Liver (tissue), 9 donors: ENCODE data around the gene CDK10. TPM values are rescaled to one million over a fixed set of nuclear protein-coding genes. Genes with fewer than 3 reads are reported as not detected.
"Not testable (repeated sequence)": the region's sequence is repeated elsewhere in the genome, so short reads cannot be mapped to it uniquely, and the experiment has no call there.

Experiments used
- DNase-seq: peaks from one replicate; pipeline ENCODE4 v3.0.0-alpha.2; 2017; ENCODE audit warnings: low spot score
- H3K27ac ChIP-seq, 2 donors: one replicate each; pipeline ENCODE4 v1.7.0; 2013; ENCODE audit warnings: inconsistent platforms in 2 of 2, low read length in 2 of 2, control low read depth in 1 of 2, low read depth in 1 of 2, mild to moderate bottlenecking in 1 of 2
- H3K27me3 ChIP-seq, 4 donors: one replicate each; pipeline versions ENCODE4 v1.6.1 to v1.7.0; 2013; ENCODE audit warnings: low read length in 3 of 4, inconsistent platforms in 1 of 4, mild to moderate bottlenecking in 1 of 4, moderate library complexity in 1 of 4; ENCODE audit not compliant: control insufficient read depth in 4 of 4, insufficient read depth in 4 of 4
- H3K36me3 ChIP-seq, 4 donors: one replicate each; pipeline versions ENCODE4 v1.6.1 to v1.7.0; 2013; ENCODE audit warnings: low read length in 3 of 4, mild to moderate bottlenecking in 3 of 4, low read depth in 1 of 4, moderate library complexity in 1 of 4; ENCODE audit not compliant: control insufficient read depth in 4 of 4, insufficient read depth in 3 of 4
- H3K4me1 ChIP-seq, 4 donors: one replicate each; pipeline versions ENCODE4 v1.6.1 to v1.7.0; 2013; ENCODE audit warnings: low read length in 3 of 4, mild to moderate bottlenecking in 3 of 4, moderate library complexity in 1 of 4; ENCODE audit not compliant: control insufficient read depth in 4 of 4, insufficient read depth in 4 of 4
- H3K4me3 ChIP-seq, 3 donors: one replicate each; pipeline versions ENCODE4 v1.6.1 to v1.7.0; 2013; ENCODE audit warnings: low read length in 3 of 3, control low read depth in 1 of 3, low read depth in 1 of 3, mild to moderate bottlenecking in 1 of 3
- H3K9ac ChIP-seq, 2 donors: one replicate each; pipeline ENCODE4 v1.7.0; 2013; ENCODE audit warnings: low read length in 2 of 2, mild to moderate bottlenecking in 2 of 2, moderate library complexity in 2 of 2, control low read depth in 1 of 2, low read depth in 1 of 2
- H3K9me3 ChIP-seq, 4 donors: one replicate each; pipeline versions ENCODE4 v1.6.1 to v1.7.0; 2013; ENCODE audit warnings: low read length in 3 of 4; ENCODE audit not compliant: control insufficient read depth in 4 of 4
- ATF3 ChIP-seq: IDR thresholded peaks from 2 replicates; pipeline ENCODE4 v1.6.1; 2016; ENCODE audit warnings: antibody characterized with exemption
- CTCF ChIP-seq: fragments of 150-350 bp; IDR thresholded peaks from 2 replicates; pipeline ENCODE4 v1.5.1; 2017; ENCODE audit warnings: improper control_type of control experiment, low read depth, low read length; ENCODE audit not compliant: missing input control
- EGR1 ChIP-seq, 2 donors: IDR thresholded peaks; 2 replicates each; pipeline ENCODE4 v1.6.1; 2016 to 2018; ENCODE audit warnings: antibody characterized with exemption in 2 of 2, low read depth in 2 of 2
- FOXA1 ChIP-seq: IDR thresholded peaks from 2 replicates; pipeline ENCODE4 v1.6.1; 2016; ENCODE audit warnings: antibody characterized with exemption
- FOXA2 ChIP-seq: IDR thresholded peaks from 2 replicates; pipeline ENCODE4 v1.6.1; 2016; ENCODE audit warnings: antibody characterized with exemption
- GABPA ChIP-seq, 2 donors: IDR thresholded peaks in 1 of 2; conservative IDR thresholded peaks in 1 of 2; 2 replicates each; pipeline ENCODE4 v1.6.1; 2016; ENCODE audit warnings: antibody characterized with exemption in 2 of 2, mild to moderate bottlenecking in 1 of 2, moderate library complexity in 1 of 2
- HNF4A ChIP-seq, 2 donors: conservative IDR thresholded peaks; 2 replicates each; pipeline ENCODE4 v1.6.1; 2016; ENCODE audit warnings: antibody characterized with exemption in 2 of 2, mild to moderate bottlenecking in 2 of 2
- HNF4G ChIP-seq: IDR thresholded peaks from 2 replicates; pipeline ENCODE4 v1.6.1; 2016; ENCODE audit warnings: antibody characterized with exemption
- JUND ChIP-seq, 2 donors: IDR thresholded peaks; 2 replicates each; pipeline ENCODE4 v1.6.1; 2016; ENCODE audit warnings: antibody characterized with exemption in 2 of 2
- MAX ChIP-seq: IDR thresholded peaks from 2 replicates; pipeline ENCODE4 v1.6.1; 2016; ENCODE audit warnings: antibody characterized with exemption
- NR2F2 ChIP-seq: IDR thresholded peaks from 2 replicates; pipeline ENCODE4 v1.6.1; 2016; ENCODE audit warnings: antibody characterized with exemption
- RAD21 ChIP-seq, 2 donors: IDR thresholded peaks; 2 replicates each; pipeline ENCODE4 v1.6.1; 2016; ENCODE audit warnings: antibody characterized with exemption in 2 of 2, mild to moderate bottlenecking in 2 of 2
- REST ChIP-seq: IDR thresholded peaks from 2 replicates; pipeline ENCODE4 v1.6.1; 2016; ENCODE audit warnings: antibody characterized with exemption, mild to moderate bottlenecking
- RXRA ChIP-seq, 2 donors: IDR thresholded peaks; 2 replicates each; pipeline ENCODE4 v1.6.1; 2017 to 2018; ENCODE audit warnings: antibody characterized with exemption in 2 of 2, mild to moderate bottlenecking in 1 of 2
- SP1 ChIP-seq: IDR thresholded peaks from 2 replicates; pipeline ENCODE4 v1.6.1; 2018; ENCODE audit warnings: antibody characterized with exemption, mild to moderate bottlenecking
- TAF1 ChIP-seq: conservative IDR thresholded peaks from 2 replicates; pipeline ENCODE4 v1.6.1; 2016; ENCODE audit warnings: antibody characterized with exemption, mild to moderate bottlenecking
- YY1 ChIP-seq: IDR thresholded peaks from 2 replicates; pipeline ENCODE4 v1.6.1; 2016; ENCODE audit warnings: antibody characterized with exemption, mild to moderate bottlenecking
- ZBTB33 ChIP-seq: IDR thresholded peaks from 2 replicates; pipeline ENCODE4 v1.6.1; 2016; ENCODE audit warnings: antibody characterized with exemption
- WGBS: extraction: QIAGEN DNeasy Blood & Tissue Kit; methylation state at CpG from one replicate; pipeline ENCODE4 v1.1.7; 2013; 5-methylcytosine and 5-hydroxymethylcytosine counted together
- polyA plus RNA-seq, 2 donors: library from polyadenylated mRNA; stranded (reverse) in 1 of 2; unstranded in 1 of 2; fragments of 200-250 nt in 1 of 2; fragments of >200 nt in 1 of 2; fragmentation: Nextera tagmentation in 1 of 2; extraction: Ambion mirVana in 1 of 2; gene quantifications; one replicate each; pipeline versions ENCODE4 v1.2.1 to v1.2.3, GENCODE V29; 2013 to 2015
- total RNA-seq, 2 donors: library from RNA; depleted of rRNA; stranded (reverse); fragments of >200 nt; gene quantifications; one replicate each; pipeline ENCODE4 v1.2.3, GENCODE V29; 2014
- donor health status: healthy.
- donor health status: healthy.
- donor health status: healthy.
- donor health status: healthy.
- donor health status: healthy.

CDK10 gene
- total and polyA plus RNA-seq, 4 donors: 25.1 to 81.2 (median 56.0) TPM

- H3K4me3 ChIP-seq: not testable (repeated sequence)
- 94% methylated on average over 4 of the region's 4 CpGs for WGBS
- peaks cover 11 to 31% (median 13%) of the 10 kb centered on the region in 4 donors for H3K36me3 ChIP-seq
Measured at GRCh38 chr16:89689621-89690020, 3.1 kb downstream of the CDK10 start.

GRCh38 chr16:89690392-89690901 is 4.0 kb downstream of the CDK10 start:
- H3K9me3 ChIP-seq: no peaks in the 10 kb centered on the region
- no peak for DNase-seq
- H3K36me3 ChIP-seq: peaks cover 14 to 35% (median 18%) of the 10 kb centered on the region in 4 donors
- WGBS: 96% methylated on average over 16 of the region's 16 CpGs
- H3K4me3 ChIP-seq: no peak overlapping the region
- H3K27me3 ChIP-seq: no peaks in the 10 kb centered on the region
- TF ChIP-seq YY1 (no peak), HNF4G (no peak), NR2F2 (no peak), CTCF (no peak), ATF3 (no peak), TAF1 (no peak), RAD21 (IDR thresholded peaks at IDR 0.05) (no peak), EGR1 (IDR thresholded peaks at IDR 0.05; ENCODE audit: low read depth in 2 of 2) (no peak), REST (no peak), FOXA2 (no peak), HNF4A (conservative IDR thresholded peaks at IDR 0.05) (no peak), FOXA1 (no peak), JUND (IDR thresholded peaks at IDR 0.05) (no peak), ZBTB33 (no peak), GABPA (IDR thresholded peaks at IDR 0.05 in 1 of 2, conservative IDR thresholded peaks at IDR 0.05 in 1 of 2) (no peak), RXRA (IDR thresholded peaks at IDR 0.05) (no peak), SP1 (no peak), MAX (no peak)
- peaks cover 5 to 28% (median 21%) of the 10 kb centered on the region in 4 donors for H3K4me1 ChIP-seq
- no peak overlapping the region for H3K27ac ChIP-seq
- H3K9ac ChIP-seq: no peak overlapping the region

More at GRCh38 chr16:89689621-89690020, 3.1 kb downstream of the CDK10 start:
- DNase-seq, H3K27me3 ChIP-seq, H3K9ac ChIP-seq, H3K27ac ChIP-seq, H3K9me3 ChIP-seq: not testable (repeated sequence)
- peaks cover 5 to 28% (median 21%) of the 10 kb centered on the region in 4 donors for H3K4me1 ChIP-seq
